Body of pancreas (tissue), 4 donors: ENCODE data around the gene PRM3. TPM values are rescaled to one million over a fixed set of nuclear protein-coding genes. Genes with fewer than 3 reads are reported as not detected.

ENCODE experiments used
- ATAC-seq: fragments of 150-250 bp; one replicate; pipeline ENCODE4 v1.9.1; 2016
- DNase-seq, 4 donors: peaks; one replicate each; pipeline ENCODE4 v3.0.0-alpha.2; 2019
- H3K27ac ChIP-seq, 4 donors: fragments of 200-600 bp; sonication (generic); 1 replicate in 3 of 4; 2 replicates in 1 of 4; pipeline versions ENCODE4 v1.5.1 to v1.6.1; 2016 to 2019; ENCODE audit warnings: mild to moderate bottlenecking in 1 of 4, mixed read lengths in 1 of 4, moderate library complexity in 1 of 4
- H3K27me3 ChIP-seq, 2 donors: fragments of 200-600 bp; sonication (generic); one replicate each; pipeline ENCODE4 v1.6.0; 2016; ENCODE audit warnings: mild to moderate bottlenecking in 1 of 2
- H3K36me3 ChIP-seq, 2 donors: fragments of 200-600 bp; sonication (generic); replicated peaks in 1 of 2; 2 replicates each; pipeline ENCODE4 v1.5.1; 2016; ENCODE audit warnings: low read depth in 2 of 2; ENCODE audit not compliant: insufficient read depth in 1 of 2
- H3K4me1 ChIP-seq: fragments of 200-600 bp; sonication (generic); one replicate; pipeline ENCODE4 v1.6.0; 2016
- H3K4me3 ChIP-seq, 2 donors: fragments of 200-600 bp; sonication (generic); 1 replicate in 1 of 2; 2 replicates in 1 of 2; pipeline ENCODE4 v1.5.1; 2016 to 2019
- H3K9me3 ChIP-seq, 3 donors: fragments of 200-600 bp; sonication (generic); 1 replicate in 2 of 3; 2 replicates in 1 of 3; pipeline ENCODE4 v1.5.1; 2016
- POLR2A ChIP-seq, 3 donors: fragments of 450-650 bp; IDR thresholded peaks; one replicate each; pipeline ENCODE4 v1.6.1; 2016; ENCODE audit warnings: antibody characterized with exemption in 3 of 3, mild to moderate bottlenecking in 2 of 3
- WGBS, 2 donors: methylation state at CpG; one replicate each; pipeline ENCODE4 v1.1.5; 2017; 5-methylcytosine and 5-hydroxymethylcytosine counted together
- intact Hi-C: fragments of 100-400 bp; cut with DNase I; formaldehyde crosslinking; loops from one replicate; pipeline ENCODE4 v1.15.1; 2023
- total RNA-seq, 2 donors: library from RNA; depleted of rRNA; stranded (reverse); fragments of >200 nt; gene quantifications; one replicate each; pipeline ENCODE4 v1.1.0, GENCODE V29; 2016
- TF ChIP-seq, protein P1 (sequence below), 7 experiments: fragments of 450-650 bp in 4 of 7; fragments of 200-600 bp in 3 of 7; sonication (generic) in 3 of 7; IDR thresholded peaks; one replicate each; pipeline ENCODE4 v1.5.1; 2016 to 2019; ENCODE audit warnings: antibody characterized with exemption in 7 of 7

The PRM3 gene
- total RNA-seq, 2 donors from 2014 or later, result not detected

- H3K36me3 ChIP-seq, result no peaks in the 10 kb centered on the region
- H3K4me1 ChIP-seq, result no peaks in the 10 kb centered on the region
- no peak overlapping the region for H3K27ac ChIP-seq
- WGBS, 2 donors, result 72 to 79% methylated on average over 2 of the region's 2 CpGs
- intact Hi-C loops, result loop anchor here (10.0 kb wide), 1 partner anchor 61 kb away; no protein-coding TSS in a partner anchor
- no peak for DNase-seq
- H3K4me3 ChIP-seq, result no peak overlapping the region
- no peak for ATAC-seq
- H3K27me3 ChIP-seq, result no peaks in the 10 kb centered on the region
- H3K9me3 ChIP-seq, result no peaks in the 10 kb centered on the region
- TF ChIP-seq, protein P1, sequence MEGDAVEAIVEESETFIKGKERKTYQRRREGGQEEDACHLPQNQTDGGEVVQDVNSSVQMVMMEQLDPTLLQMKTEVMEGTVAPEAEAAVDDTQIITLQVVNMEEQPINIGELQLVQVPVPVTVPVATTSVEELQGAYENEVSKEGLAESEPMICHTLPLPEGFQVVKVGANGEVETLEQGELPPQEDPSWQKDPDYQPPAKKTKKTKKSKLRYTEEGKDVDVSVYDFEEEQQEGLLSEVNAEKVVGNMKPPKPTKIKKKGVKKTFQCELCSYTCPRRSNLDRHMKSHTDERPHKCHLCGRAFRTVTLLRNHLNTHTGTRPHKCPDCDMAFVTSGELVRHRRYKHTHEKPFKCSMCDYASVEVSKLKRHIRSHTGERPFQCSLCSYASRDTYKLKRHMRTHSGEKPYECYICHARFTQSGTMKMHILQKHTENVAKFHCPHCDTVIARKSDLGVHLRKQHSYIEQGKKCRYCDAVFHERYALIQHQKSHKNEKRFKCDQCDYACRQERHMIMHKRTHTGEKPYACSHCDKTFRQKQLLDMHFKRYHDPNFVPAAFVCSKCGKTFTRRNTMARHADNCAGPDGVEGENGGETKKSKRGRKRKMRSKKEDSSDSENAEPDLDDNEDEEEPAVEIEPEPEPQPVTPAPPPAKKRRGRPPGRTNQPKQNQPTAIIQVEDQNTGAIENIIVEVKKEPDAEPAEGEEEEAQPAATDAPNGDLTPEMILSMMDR (IDR thresholded peaks at IDR 0.05), result no peak
- no peak for TF ChIP-seq POLR2A (IDR thresholded peaks at IDR 0.05)
Measured at GRCh38 chr16:11285842-11286241, 12.4 kb upstream of the PRM3 start.

DNA sequence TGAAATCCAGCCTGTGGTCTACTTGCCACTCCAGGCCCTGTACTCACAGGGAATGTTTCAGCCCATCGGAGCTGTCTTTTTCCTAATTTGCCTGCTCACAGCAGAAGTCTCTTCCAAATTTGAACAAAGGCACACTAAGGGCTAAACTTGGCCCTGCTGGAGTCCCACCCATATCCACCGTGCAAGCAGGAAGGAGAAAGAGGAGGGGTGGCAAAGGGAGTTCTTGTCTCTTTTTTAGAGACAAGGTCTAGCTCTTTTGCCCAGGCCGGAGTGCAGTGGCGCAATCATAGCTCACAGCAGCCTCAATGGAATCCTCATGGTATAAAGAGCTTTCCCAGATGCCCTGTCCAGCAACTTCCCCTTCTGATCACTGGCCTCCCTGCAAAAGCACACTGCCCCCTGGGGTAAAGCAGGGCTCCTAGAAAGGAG lies 10.4 kb upstream of the PRM3 start:
- H3K27ac ChIP-seq, result no peak overlapping the region
- 70 to 85% methylated on average over 4 of the region's 4 CpGs for WGBS, 2 donors
- intact Hi-C loops, result loop anchor here (10.0 kb wide), 1 partner anchor 59 kb away; no protein-coding TSS in a partner anchor
- H3K36me3 ChIP-seq, result no peaks in the 10 kb centered on the region
- no peaks in the 10 kb centered on the region for H3K4me1 ChIP-seq
- no peak for TF ChIP-seq POLR2A (IDR thresholded peaks at IDR 0.05)
- TF ChIP-seq, protein P1 (IDR thresholded peaks at IDR 0.05), result no peak
- DNase-seq (no peak), ATAC-seq (no peak)
- H3K4me3 ChIP-seq, result no peak overlapping the region
- H3K9me3 ChIP-seq, result no peaks in the 10 kb centered on the region
- H3K27me3 ChIP-seq, result no peaks in the 10 kb centered on the region

DNA sequence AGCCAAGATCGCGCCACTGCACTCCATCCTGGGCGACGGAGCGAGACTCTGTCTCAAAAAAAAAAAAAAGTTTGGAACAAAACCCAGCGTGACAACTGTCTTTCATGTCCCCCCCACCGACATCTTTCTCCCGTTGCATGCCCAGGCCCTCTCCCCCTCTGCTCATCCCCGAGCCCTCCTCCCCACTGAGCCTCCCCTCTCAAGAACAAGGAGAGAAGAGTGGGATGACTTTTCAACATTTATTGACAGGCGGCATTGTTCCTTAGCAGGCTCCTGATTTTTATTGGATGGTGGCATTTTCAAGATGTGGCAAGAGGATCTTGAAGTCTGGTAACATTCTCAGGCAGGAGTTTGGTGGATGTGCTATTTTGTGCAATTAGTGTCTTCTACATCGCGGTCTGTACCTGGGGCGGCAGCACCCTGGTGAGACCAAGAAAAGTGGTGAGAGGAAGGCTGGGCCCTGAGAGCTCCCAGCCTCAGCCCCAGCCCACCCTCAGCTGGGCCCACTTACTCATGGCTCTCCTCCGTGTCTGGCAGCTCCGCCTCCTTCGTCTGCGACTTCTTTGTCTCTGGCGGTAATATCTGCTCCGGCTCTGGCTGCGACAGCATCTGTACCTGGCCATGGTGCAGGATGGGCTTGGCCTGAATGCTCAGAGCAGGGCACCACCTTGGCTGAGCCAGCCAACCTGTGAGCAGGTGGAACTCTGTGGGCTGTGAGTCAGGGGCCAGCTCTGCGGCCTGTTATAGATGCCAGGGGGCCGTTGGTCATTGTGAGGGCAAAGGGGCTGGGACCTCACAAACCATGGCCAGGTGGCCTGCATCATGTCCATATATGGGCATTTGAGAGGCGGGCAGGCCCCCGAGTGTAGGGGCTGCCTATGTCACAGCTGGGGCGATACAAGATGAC lies 7.4 kb upstream of the PRM3 start, which contains the start of gene PRM1:
TSS of gene PRM1 (minus strand) at position 715 of the 907 bp plus-strand sequence. CDS start at position 623, 92 bp downstream.
- H3K27me3 ChIP-seq, result no peaks in the 10 kb centered on the region
- 87 to 89% methylated on average over 18 to 25 of the region's 25 CpGs for WGBS, 2 donors
- no peaks in the 10 kb centered on the region for H3K4me1 ChIP-seq
- H3K4me3 ChIP-seq, result no peak within 1 kb of the TSS
- TF ChIP-seq, protein P1 (IDR thresholded peaks at IDR 0.05), result no peak
- DNase-seq (no peak), ATAC-seq (no peak)
- no peak within 1 kb of the TSS for H3K27ac ChIP-seq
- H3K36me3 ChIP-seq, result no peaks in the 10 kb centered on the region
- intact Hi-C loops, result loop anchor here (10.0 kb wide), 1 partner anchor 56 kb away; no protein-coding TSS in a partner anchor
- no peaks in the 10 kb centered on the region for H3K9me3 ChIP-seq

DNA sequence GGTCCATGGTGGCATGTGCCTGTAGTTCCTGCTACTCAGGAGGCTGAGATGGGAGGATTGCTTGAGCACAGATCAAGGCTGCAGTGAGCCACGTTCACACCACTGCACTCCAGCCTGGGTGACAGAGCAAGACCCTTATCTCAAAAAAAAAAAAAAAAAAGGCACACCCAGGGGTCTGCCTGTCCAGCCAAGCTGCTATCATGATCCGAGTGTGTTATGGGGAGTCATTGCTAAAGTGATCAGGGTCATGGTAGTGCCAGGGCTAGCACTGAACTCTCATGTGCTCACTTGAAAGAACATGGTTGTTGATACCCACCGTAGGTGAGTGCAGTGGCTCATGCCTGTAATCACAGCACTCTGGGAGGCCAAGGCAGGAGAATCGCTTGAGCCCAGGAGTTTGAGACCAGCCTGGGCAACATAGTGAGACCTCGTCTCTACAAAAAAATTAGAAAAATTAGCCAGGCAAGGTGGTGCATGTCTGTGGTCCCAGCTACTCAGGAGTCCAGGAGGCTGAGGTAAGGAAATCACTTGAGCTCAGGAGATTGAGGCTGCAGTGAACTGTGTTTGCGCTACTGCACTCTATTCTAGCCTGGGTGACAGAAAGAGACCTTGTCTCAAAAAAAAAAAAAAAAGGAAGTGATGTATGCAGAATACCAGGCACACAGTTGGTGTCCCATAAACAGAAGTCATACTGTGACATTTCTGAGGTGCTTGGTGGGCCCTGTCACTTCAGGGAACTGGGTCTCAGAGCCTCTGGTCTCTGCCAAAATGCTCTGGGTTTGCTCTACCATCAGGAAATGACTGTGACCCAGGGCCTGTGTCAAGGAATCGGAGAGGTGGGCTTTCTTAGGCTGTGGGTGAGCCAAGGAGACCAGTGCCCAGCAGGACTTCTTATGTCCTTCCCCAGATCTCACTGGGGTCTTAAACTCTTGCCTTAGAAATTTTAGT lies 5.5 kb upstream of the PRM3 start:
- no peaks in the 10 kb centered on the region for H3K27me3 ChIP-seq
- H3K4me1 ChIP-seq, result no peaks in the 10 kb centered on the region
- H3K9me3 ChIP-seq, result no peaks in the 10 kb centered on the region
- H3K4me3 ChIP-seq, result no peak overlapping the region
- intact Hi-C loops, result no loop called here
- no peak for DNase-seq
- no peak for ATAC-seq
- no peaks in the 10 kb centered on the region for H3K36me3 ChIP-seq
- no peak overlapping the region for H3K27ac ChIP-seq
- no peak for TF ChIP-seq POLR2A (IDR thresholded peaks at IDR 0.05)
- TF ChIP-seq, protein P1 (IDR thresholded peaks at IDR 0.05), result no peak
- 74 to 86% methylated on average over 6 to 7 of the region's 7 CpGs for WGBS, 2 donors
